MCF 10A (cell line): ENCODE results near the gene ZMYND12. TPM values are rescaled to one million over a fixed set of nuclear protein-coding genes. Genes with fewer than 3 reads are reported as not detected.

ENCODE experiments used
- BruUV-seq: library from RNA; stranded (reverse); fragments of 400-500 nt; replicated peaks from 2 replicates; lab custom pipeline; 2021; lab: Mats Ljungman, UMichigan
- CTCF ChIA-PET: fragments of 300-600 bp; sonication (Branson Sonifier 250); formaldehyde crosslinking; extraction: SDS; loops from one replicate; lab custom pipeline; 2021; ENCODE audit warnings: antibody characterized with exemption, inconsistent platforms; lab: Yijun Ruan, JAX
- POLR2A ChIA-PET: fragments of 300-600, 350-650 bp; sonication (Branson Sonifier 250); formaldehyde crosslinking; extraction: SDS; loops from one replicate; lab custom pipeline; 2020; ENCODE audit warnings: antibody characterized with exemption, inconsistent platforms; lab: Yijun Ruan, JAX
- DNase-seq: peaks from one replicate; pipeline ENCODE4 v3.0.0-alpha.2; 2018; ENCODE audit not compliant: unreplicated experiment
- H3K27ac Mint-ChIP-seq: one replicate; pipeline ENCODE4 v1.8.0; 2022; ENCODE audit warnings: mild to moderate bottlenecking, low read depth, mixed read lengths; ENCODE audit not compliant: unreplicated experiment
- H3K27me3 Mint-ChIP-seq: one replicate; pipeline ENCODE4 v1.8.0; 2022; ENCODE audit warnings: mixed read lengths; ENCODE audit not compliant: insufficient read depth, unreplicated experiment
- H3K36me3 Mint-ChIP-seq: one replicate; pipeline ENCODE4 v1.8.0; 2022; ENCODE audit warnings: mild to moderate bottlenecking, moderate library complexity, mixed read lengths; ENCODE audit not compliant: insufficient read depth, unreplicated experiment
- H3K4me1 Mint-ChIP-seq: one replicate; pipeline ENCODE4 v1.8.0; 2022; ENCODE audit warnings: mixed read lengths; ENCODE audit not compliant: insufficient read depth, unreplicated experiment
- H3K4me3 Mint-ChIP-seq: one replicate; pipeline ENCODE4 v1.8.0; 2022; ENCODE audit warnings: mild to moderate bottlenecking, moderate library complexity, mixed read lengths; ENCODE audit not compliant: unreplicated experiment
- H3K9me3 Mint-ChIP-seq: one replicate; pipeline ENCODE4 v1.8.0; 2022; ENCODE audit warnings: mixed read lengths; ENCODE audit not compliant: unreplicated experiment
- CTCF ChIP-seq: fragments of 200-600 bp; IDR thresholded peaks from one replicate; pipeline ENCODE4 v1.8.0; 2022; ENCODE audit warnings: antibody characterized with exemption, mild to moderate bottlenecking; ENCODE audit not compliant: unreplicated experiment
- intact Hi-C: fragments of 100-400 bp; cut with micrococcal nuclease; formaldehyde crosslinking; loops from 2 replicates; pipeline ENCODE4 v1.14.1; 2022
- total RNA-seq: library from RNA; stranded (reverse); gene quantifications from 2 replicates; pipeline ENCODE4 v1.2.3, GENCODE V29; 2022

Gene ZMYND12
- total RNA-seq, 1 experiment from 2014 or later, result 0.21 TPM

DNA sequence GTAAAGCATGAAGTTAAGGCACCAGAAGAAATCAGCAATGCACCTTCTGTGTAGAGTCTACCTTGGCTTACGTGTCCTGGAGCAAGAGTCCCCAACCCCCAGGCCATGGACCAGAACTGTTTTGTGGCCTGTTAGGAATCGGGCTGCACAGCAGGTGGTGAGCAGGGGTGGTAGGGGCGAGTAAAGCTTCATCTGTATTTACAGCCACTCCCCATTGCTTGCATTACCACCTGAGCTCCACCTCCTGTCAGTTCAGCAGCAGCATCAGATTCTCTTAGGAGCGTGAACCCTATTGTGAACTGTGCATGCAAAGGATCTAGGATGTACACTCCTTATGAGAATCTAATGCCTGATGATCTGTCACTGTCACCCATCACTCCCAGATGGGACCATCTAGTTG is 21.5 kb downstream of the ZMYND12 start:
- Mint-ChIP-seq H3K4me1 (no peaks in the 10 kb centered on the region), H3K27me3 (no peaks in the 10 kb centered on the region), H3K9me3 (no peaks in the 10 kb centered on the region), H3K27ac (no peak overlapping the region), H3K4me3 (no peak overlapping the region), H3K36me3 (no peaks in the 10 kb centered on the region)
- DNase-seq, result no peak
- ChIA-PET CTCF (interaction anchor here (0.6 to 1.1 kb wide), 2 partner anchors 90 to 96 kb away, joined by 3 read pairs; no protein-coding TSS in a partner anchor), POLR2A (no interaction called here)
- no peak for TF ChIP-seq CTCF
- intact Hi-C loops, result no loop called here
- no TSS peak for BruUV-seq

DNA sequence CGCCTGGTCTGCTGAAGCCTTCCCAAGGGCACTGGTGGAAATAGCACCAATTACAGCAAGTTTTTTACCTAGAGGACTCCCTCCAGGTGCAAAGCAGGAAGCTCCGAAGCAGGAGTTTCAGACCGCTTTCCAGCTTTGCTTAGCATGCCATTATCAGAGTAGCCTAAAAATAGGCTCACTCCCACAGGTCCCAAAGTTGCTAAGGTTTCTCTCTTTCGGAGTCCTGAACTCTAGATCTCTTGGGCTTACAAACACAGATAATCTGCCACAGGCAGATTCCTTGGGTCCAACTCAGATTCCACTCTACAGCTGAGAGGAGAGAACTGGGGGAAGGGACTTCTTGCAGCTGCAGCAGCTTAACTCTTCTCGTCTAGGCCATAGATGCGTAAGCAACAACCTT is 22.5 kb downstream of the ZMYND12 start:
- Mint-ChIP-seq H3K9me3 (no peaks in the 10 kb centered on the region), H3K4me1 (no peaks in the 10 kb centered on the region), H3K27ac (no peak overlapping the region), H3K4me3 (no peak overlapping the region), H3K36me3 (no peaks in the 10 kb centered on the region), H3K27me3 (no peaks in the 10 kb centered on the region)
- POLR2A ChIA-PET, result interaction anchor here (0.6 to 1.1 kb wide), 2 partner anchors 27 to 259 kb away, joined by 3 read pairs; no protein-coding TSS in a partner anchor
- intact Hi-C loops, result no loop called here
- CTCF ChIA-PET, result interaction anchor here (0.8 to 1.1 kb wide), 2 partner anchors 95 to 260 kb away, joined by 3 read pairs; no protein-coding TSS in a partner anchor
- DNase-seq, result no peak
- no peak for TF ChIP-seq CTCF
- no TSS peak for BruUV-seq

DNA sequence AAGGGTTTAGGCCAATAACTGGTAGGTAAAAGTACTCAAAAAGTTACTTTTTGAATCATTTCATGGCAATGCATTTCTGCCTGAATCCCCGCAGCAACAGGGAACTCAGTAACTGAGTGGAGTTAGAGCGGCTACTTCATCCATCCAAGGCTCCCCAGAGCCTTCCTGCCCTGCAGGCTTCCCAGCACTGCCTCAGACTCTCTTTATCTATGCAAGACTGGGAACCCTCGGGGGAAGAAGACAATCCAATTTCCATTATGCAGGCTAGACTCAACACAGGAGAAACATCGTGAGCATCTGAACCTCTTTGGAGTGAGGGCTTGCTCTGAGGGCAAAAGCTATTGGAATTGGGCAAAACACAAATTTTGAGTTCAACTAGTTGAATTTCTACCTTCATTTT is 23.1 kb downstream of the ZMYND12 start:
- H3K4me3 Mint-ChIP-seq, result no peak overlapping the region
- POLR2A ChIA-PET, result interaction anchor here (1.1 kb wide), 1 partner anchor 27 kb away, joined by 3 read pairs; no protein-coding TSS in a partner anchor

GRCh38 chr1:42431514-42431913 is 24.3 kb downstream of the ZMYND12 start:
- intact Hi-C loops, result no loop called here
- H3K4me3 Mint-ChIP-seq, result no peak overlapping the region
- no peaks in the 10 kb centered on the region for H3K9me3 Mint-ChIP-seq
- no peak for DNase-seq
- no peak overlapping the region for H3K27ac Mint-ChIP-seq
- TF ChIP-seq CTCF, result no peak
- H3K4me1 Mint-ChIP-seq, result peaks cover 7% of the 10 kb centered on the region
- no peaks in the 10 kb centered on the region for H3K36me3 Mint-ChIP-seq
- H3K27me3 Mint-ChIP-seq, result no peaks in the 10 kb centered on the region
- BruUV-seq, result no TSS peak
- ChIA-PET CTCF (no interaction called here), POLR2A (no interaction called here)

More for the DNA sequence above, 23.1 kb downstream of the ZMYND12 start:
- H3K9me3 Mint-ChIP-seq, result no peaks in the 10 kb centered on the region
- intact Hi-C loops, result no loop called here
- no peaks in the 10 kb centered on the region for H3K27me3 Mint-ChIP-seq
- CTCF ChIA-PET, result no interaction called here
- no peak for TF ChIP-seq CTCF
- H3K4me1 Mint-ChIP-seq, result no peaks in the 10 kb centered on the region
- no peak overlapping the region for H3K27ac Mint-ChIP-seq
- no peak for DNase-seq
- no peaks in the 10 kb centered on the region for H3K36me3 Mint-ChIP-seq
- no TSS peak for BruUV-seq
